ENCODE results near the gene COL25A1.
A peak's percentile ranks its signal among the peaks of the same experiment; 100 is the strongest.
"Not testable (repeated sequence)": the region's sequence is repeated elsewhere in the genome, so short reads cannot be mapped to it uniquely, and the experiment has no call there.

COL25A1 gene

GRCh38 chr4:108903464-108904221 lies 398.8 kb downstream of the COL25A1 start:
- no peak for DNase-seq (ENCODE audit: low spot score)

GRCh38 chr4:108902769-108903168 lies 399.7 kb downstream of the COL25A1 start:
- no peak for DNase-seq (ENCODE audit: low spot score)

- no peak for DNase-seq (ENCODE audit: low spot score)
Measured at GRCh38 chr4:108901291-108901690, 401.2 kb downstream of the COL25A1 start.

GRCh38 chr4:108900018-108900580 lies 402.4 kb downstream of the COL25A1 start:
- no peak for DNase-seq (ENCODE audit: low spot score)

- DNase-seq (ENCODE audit: low spot score): no peak
Measured at GRCh38 chr4:108893468-108893867, 409.0 kb downstream of the COL25A1 start.

- no peak for DNase-seq (ENCODE audit: low spot score)
Measured at GRCh38 chr4:108891896-108892590, 410.4 kb downstream of the COL25A1 start.

- no peak for DNase-seq (ENCODE audit: low spot score)
Measured at GRCh38 chr4:108890484-108890881, 412.0 kb downstream of the COL25A1 start.

GRCh38 chr4:108889696-108890483 lies 412.6 kb downstream of the COL25A1 start:
- no peak for DNase-seq (ENCODE audit: low spot score)

- DNase-seq (ENCODE audit: low spot score): no peak
Measured at GRCh38 chr4:108888769-108889168, 413.7 kb downstream of the COL25A1 start.

- no peak for DNase-seq (ENCODE audit: low spot score)
Measured at GRCh38 chr4:108887034-108887433, 415.4 kb downstream of the COL25A1 start.

GRCh38 chr4:108885211-108885610 lies 417.2 kb downstream of the COL25A1 start:
- DNase-seq (ENCODE audit: low spot score): peak; percentile 6

- no peak for DNase-seq (ENCODE audit: low spot score)
Measured at GRCh38 chr4:108884596-108884995, 417.9 kb downstream of the COL25A1 start.

GRCh38 chr4:108881986-108882385 lies 420.5 kb downstream of the COL25A1 start:
- no peak for DNase-seq (ENCODE audit: low spot score)

GRCh38 chr4:108881190-108881589 lies 421.3 kb downstream of the COL25A1 start:
- DNase-seq (ENCODE audit: low spot score): no peak

GRCh38 chr4:108878806-108879205 lies 423.7 kb downstream of the COL25A1 start:
- no peak for DNase-seq (ENCODE audit: low spot score)

- no peak for DNase-seq (ENCODE audit: low spot score)
Measured at GRCh38 chr4:108877821-108878220, 424.6 kb downstream of the COL25A1 start.

- no peak for DNase-seq (ENCODE audit: low spot score)
Measured at GRCh38 chr4:108874806-108875205, 427.7 kb downstream of the COL25A1 start.

- not testable (repeated sequence) for DNase-seq (ENCODE audit: low spot score)
Measured at GRCh38 chr4:108869970-108870369, 432.5 kb downstream of the COL25A1 start.

- no peak for DNase-seq (ENCODE audit: low spot score)
Measured at GRCh38 chr4:108868606-108869227, 433.7 kb downstream of the COL25A1 start.

- no peak for DNase-seq (ENCODE audit: low spot score)
Measured at GRCh38 chr4:108867476-108867875, 435.0 kb downstream of the COL25A1 start.

- no peak for DNase-seq (ENCODE audit: low spot score)
Measured at GRCh38 chr4:108861334-108861733, 441.1 kb downstream of the COL25A1 start.

GRCh38 chr4:108854786-108855185 lies 447.7 kb downstream of the COL25A1 start:
- DNase-seq (ENCODE audit: low spot score): no peak
